HCT116 (cell line): Measurements from ENCODE around the gene DNAJC6. TPM values are rescaled to one million over a fixed set of nuclear protein-coding genes. Genes with fewer than 3 reads are reported as not detected.

Experiments used
- ATAC-seq: fragments of 200-7000 bp; cut with Tn5 transposase; 2 replicates; pipeline ENCODE4 v1.9.1; 2020; ENCODE audit warnings: mild to moderate bottlenecking, moderate library complexity
- BruUV-seq: library from RNA; stranded (reverse); fragments of 400-500 nt; replicated peaks from 2 replicates; lab custom pipeline; 2021; lab: Mats Ljungman, UMichigan
- CTCF ChIA-PET: fragments of 300-600 bp; sonication (Branson Sonifier 250); formaldehyde crosslinking; loops from one replicate; lab custom pipeline; 2021; ENCODE audit warnings: antibody characterized with exemption; lab: Charles Lee
- POLR2A ChIA-PET: fragments of 300-600, 350-600 bp; sonication (Branson Sonifier 250); formaldehyde crosslinking; loops from one replicate; lab custom pipeline; 2021; ENCODE audit warnings: antibody characterized with exemption; lab: Charles Lee
- RAD21 ChIA-PET, 2 experiments: fragments of 300-600 bp; sonication (Branson Sonifier 250); formaldehyde crosslinking; loops; one replicate each; lab custom pipeline; 2023; ENCODE audit warnings: low total read pairs in 2 of 2; ENCODE audit not compliant: uncharacterized antibody in 2 of 2, unreplicated experiment in 2 of 2, low non-redundant PET in 1 of 2; lab: Charles Lee
- DNase-seq: peaks from one replicate; pipeline ENCODE4 v3.0.0-alpha.2; 2010; ENCODE audit warnings: low read depth, low spot score
- H2AFZ ChIP-seq: fragments of 200-600 bp; shearing (Covaris generic), sonication (generic); 2 replicates; pipeline ENCODE4 v1.6.1; 2017; ENCODE audit warnings: low read depth, mixed run types, mixed read lengths, antibody characterized with exemption, low read length; ENCODE audit not compliant: poor library complexity, severe bottlenecking
- H3K27ac ChIP-seq: 2 replicates; pipeline ENCODE4 v1.5.1; 2012; ENCODE audit warnings: low read depth, low read length
- H3K27me3 ChIP-seq: fragments of 200-600 bp; sonication (generic); 2 replicates; pipeline ENCODE4 v1.6.1; 2016; ENCODE audit warnings: mixed run types, low read length, mixed read lengths; ENCODE audit not compliant: insufficient read depth
- H3K36me3 ChIP-seq, 2 experiments: fragments of 200-500 bp in 1 of 2; fragments of 200-600 bp in 1 of 2; sonication (Bioruptor generic) in 1 of 2; sonication (generic) in 1 of 2; 2 replicates each; pipeline versions ENCODE4 v1.5.1 to v1.6.1; 2014 to 2016; ENCODE audit warnings: low read length in 2 of 2, inconsistent platforms in 1 of 2, mixed read lengths in 1 of 2, mixed run types in 1 of 2; ENCODE audit not compliant: insufficient read depth in 2 of 2, control insufficient read depth in 1 of 2
- H3K4me1 ChIP-seq, 2 experiments: fragments of 200-600 bp in 1 of 2; sonication (generic) in 1 of 2; 2 replicates each; pipeline versions ENCODE4 v1.5.1 to v1.6.1; 2012 to 2017; ENCODE audit warnings: low read length in 2 of 2, inconsistent platforms in 1 of 2, mild to moderate bottlenecking in 1 of 2, mixed read lengths in 1 of 2, mixed run types in 1 of 2, moderate library complexity in 1 of 2; ENCODE audit not compliant: insufficient read depth in 2 of 2, control insufficient read depth in 1 of 2
- H3K4me2 ChIP-seq: fragments of 200-600 bp; sonication (generic); 2 replicates; pipeline ENCODE4 v1.6.1; 2017; ENCODE audit warnings: mixed run types, low read length, mixed read lengths
- H3K4me3 ChIP-seq, 2 experiments: fragments of 200-600 bp in 1 of 2; sonication (generic) in 1 of 2; replicated peaks in 1 of 2; 2 replicates each; pipeline ENCODE4 v1.5.1; 2011 to 2016; ENCODE audit warnings: low read length in 2 of 2, control low read depth in 1 of 2, low read depth in 1 of 2, mild to moderate bottlenecking in 1 of 2, mixed read lengths in 1 of 2, mixed run types in 1 of 2
- H3K79me2 ChIP-seq: fragments of 200-600 bp; sonication (generic); 2 replicates; pipeline ENCODE4 v1.6.1; 2017; ENCODE audit warnings: mild to moderate bottlenecking, mixed run types, low read length, moderate library complexity, mixed read lengths; ENCODE audit not compliant: insufficient read depth
- H3K9ac ChIP-seq: fragments of 200-600 bp; sonication (generic); 2 replicates; pipeline ENCODE4 v1.6.1; 2016; ENCODE audit warnings: low read length, mixed read lengths
- H3K9me2 ChIP-seq: fragments of 200-600 bp; sonication (generic), shearing (Covaris generic); 2 replicates; pipeline ENCODE4 v1.6.1; 2017; ENCODE audit warnings: mixed run types, mild to moderate bottlenecking, moderate library complexity; ENCODE audit not compliant: insufficient read depth
- H3K9me3 ChIP-seq, 2 experiments: fragments of 200-500 bp in 1 of 2; fragments of 200-600 bp in 1 of 2; sonication (Bioruptor generic) in 1 of 2; sonication (generic) in 1 of 2; 2 replicates each; pipeline ENCODE4 v1.6.1; 2014 to 2017; ENCODE audit warnings: low read length in 2 of 2, mixed read lengths in 2 of 2, inconsistent platforms in 1 of 2, low read depth in 1 of 2, mild to moderate bottlenecking in 1 of 2, mixed run types in 1 of 2, moderate library complexity in 1 of 2; ENCODE audit not compliant: control insufficient read depth in 1 of 2, insufficient read depth in 1 of 2
- H4K20me1 ChIP-seq: fragments of 200-600 bp; sonication (generic), shearing (Covaris generic); 2 replicates; pipeline ENCODE4 v1.6.1; 2017; ENCODE audit warnings: mixed run types, mild to moderate bottlenecking, moderate library complexity; ENCODE audit not compliant: insufficient read depth
- EGR1 ChIP-seq: IDR thresholded peaks from 2 replicates; pipeline ENCODE4 v1.6.1; 2012; ENCODE audit warnings: low read depth
- ELF1 ChIP-seq: IDR thresholded peaks from 2 replicates; pipeline ENCODE4 v1.6.1; 2012; ENCODE audit warnings: low read depth, borderline replicate concordance
- EZH2phosphoT487 ChIP-seq: fragments of 200-600 bp; IDR thresholded peaks from 2 replicates; pipeline ENCODE4 v1.6.1; 2018; ENCODE audit warnings: antibody characterized with exemption, borderline replicate concordance
- JUND ChIP-seq: IDR thresholded peaks from 2 replicates; pipeline ENCODE4 v1.6.1; 2012
- SIN3A ChIP-seq: IDR thresholded peaks from 2 replicates; pipeline ENCODE4 v1.6.1; 2012; ENCODE audit warnings: low read depth
- SP1 ChIP-seq: IDR thresholded peaks from 2 replicates; pipeline ENCODE4 v1.6.1; 2012; ENCODE audit warnings: low read depth
- ZNF274 ChIP-seq: fragments of 200-500 bp; sonication (Bioruptor generic); IDR thresholded peaks from 2 replicates; pipeline ENCODE4 v1.6.1; 2014; ENCODE audit warnings: mild to moderate bottlenecking, low read depth, low read length, inconsistent platforms
- intact Hi-C: fragments of 100-400 bp; cut with micrococcal nuclease; formaldehyde crosslinking; loops from 2 replicates; pipeline ENCODE4 v1.10.0; 2022
- total RNA-seq: library from RNA; stranded (reverse); gene quantifications from one replicate; pipeline ENCODE4 v1.2.1, GENCODE V29; 2021; ENCODE audit not compliant: unreplicated experiment
- TF ChIP-seq, protein P1 (sequence below): IDR thresholded peaks from 2 replicates; pipeline ENCODE4 v1.6.1; 2012
- TF ChIP-seq, protein P2 (sequence below): IDR thresholded peaks from 2 replicates; pipeline ENCODE4 v1.6.1; 2011; ENCODE audit warnings: mild to moderate bottlenecking, low read length, moderate library complexity; ENCODE audit not compliant: insufficient replicate concordance; ENCODE audit errors: extremely low read depth
- TF ChIP-seq, protein P3 (sequence below): IDR thresholded peaks from 2 replicates; pipeline ENCODE4 v1.6.1; 2012; ENCODE audit warnings: low read depth

The DNAJC6 gene
- total RNA-seq, 1 experiment from 2014 or later: 9.0 TPM

DNA sequence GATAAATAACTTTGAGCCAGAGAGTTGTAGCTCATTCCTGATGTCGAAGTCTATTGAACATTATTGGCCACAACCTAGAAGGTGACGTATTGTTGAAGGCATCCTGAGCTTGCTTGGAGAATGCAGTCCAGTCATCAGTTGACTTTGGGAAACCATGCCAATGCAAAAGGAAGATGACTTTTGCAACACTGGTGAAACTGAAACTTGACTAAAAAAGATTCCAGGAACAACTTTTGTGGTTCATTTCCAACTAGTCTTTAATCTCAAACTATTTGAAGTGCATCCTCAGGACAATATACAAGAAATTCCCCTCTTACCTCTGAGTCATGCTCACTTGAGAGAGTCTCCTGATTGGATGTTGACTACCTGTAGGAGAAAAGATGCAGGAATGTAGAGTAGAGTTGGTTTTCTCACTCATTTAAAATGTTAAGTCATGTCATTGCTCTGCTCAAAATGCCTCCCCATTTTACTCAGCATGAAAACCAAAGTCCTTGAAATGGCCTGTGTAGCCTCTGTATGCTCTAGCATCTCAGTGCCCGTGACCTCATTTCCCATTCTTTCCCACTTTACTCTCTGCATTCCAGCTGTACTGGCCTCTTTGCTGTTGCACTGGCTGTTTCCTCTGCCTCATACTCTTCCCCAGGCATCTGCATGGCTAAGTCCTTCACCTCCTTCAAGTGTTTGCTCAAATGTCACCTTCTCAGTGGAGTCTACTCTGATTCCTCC lies 86.7 kb downstream of the DNAJC6 start:
- no peaks in the 10 kb centered on the region for H4K20me1 ChIP-seq
- H3K9me3 ChIP-seq: no peaks in the 10 kb centered on the region
- ChIA-PET CTCF (no interaction called here), POLR2A (no interaction called here), RAD21 (no interaction called here)
- no TSS peak for BruUV-seq
- ATAC-seq: no peak
- H2AFZ ChIP-seq: no peak overlapping the region
- H3K4me3 ChIP-seq: no peak overlapping the region
- H3K9me2 ChIP-seq: no peaks in the 10 kb centered on the region
- no peaks in the 10 kb centered on the region for H3K36me3 ChIP-seq
- no peaks in the 10 kb centered on the region for H3K27me3 ChIP-seq
- H3K4me1 ChIP-seq: no peaks in the 10 kb centered on the region
- no peak overlapping the region for H3K27ac ChIP-seq
- intact Hi-C loops: no loop called here
- no peaks in the 10 kb centered on the region for H3K79me2 ChIP-seq
- H3K4me2 ChIP-seq: no peak overlapping the region
- H3K9ac ChIP-seq: no peak overlapping the region
- TF ChIP-seq EZH2phosphoT487: no peak
- TF ChIP-seq SP1: no peak
- TF ChIP-seq, protein P1, sequence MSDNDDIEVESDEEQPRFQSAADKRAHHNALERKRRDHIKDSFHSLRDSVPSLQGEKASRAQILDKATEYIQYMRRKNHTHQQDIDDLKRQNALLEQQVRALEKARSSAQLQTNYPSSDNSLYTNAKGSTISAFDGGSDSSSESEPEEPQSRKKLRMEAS: no peak
- TF ChIP-seq EGR1: no peak
- no peak for TF ChIP-seq JUND
- TF ChIP-seq, protein P2, sequence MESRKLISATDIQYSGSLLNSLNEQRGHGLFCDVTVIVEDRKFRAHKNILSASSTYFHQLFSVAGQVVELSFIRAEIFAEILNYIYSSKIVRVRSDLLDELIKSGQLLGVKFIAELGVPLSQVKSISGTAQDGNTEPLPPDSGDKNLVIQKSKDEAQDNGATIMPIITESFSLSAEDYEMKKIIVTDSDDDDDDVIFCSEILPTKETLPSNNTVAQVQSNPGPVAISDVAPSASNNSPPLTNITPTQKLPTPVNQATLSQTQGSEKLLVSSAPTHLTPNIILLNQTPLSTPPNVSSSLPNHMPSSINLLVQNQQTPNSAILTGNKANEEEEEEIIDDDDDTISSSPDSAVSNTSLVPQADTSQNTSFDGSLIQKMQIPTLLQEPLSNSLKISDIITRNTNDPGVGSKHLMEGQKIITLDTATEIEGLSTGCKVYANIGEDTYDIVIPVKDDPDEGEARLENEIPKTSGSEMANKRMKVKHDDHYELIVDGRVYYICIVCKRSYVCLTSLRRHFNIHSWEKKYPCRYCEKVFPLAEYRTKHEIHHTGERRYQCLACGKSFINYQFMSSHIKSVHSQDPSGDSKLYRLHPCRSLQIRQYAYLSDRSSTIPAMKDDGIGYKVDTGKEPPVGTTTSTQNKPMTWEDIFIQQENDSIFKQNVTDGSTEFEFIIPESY: no peak
- TF ChIP-seq SIN3A: no peak
- TF ChIP-seq, protein P3, sequence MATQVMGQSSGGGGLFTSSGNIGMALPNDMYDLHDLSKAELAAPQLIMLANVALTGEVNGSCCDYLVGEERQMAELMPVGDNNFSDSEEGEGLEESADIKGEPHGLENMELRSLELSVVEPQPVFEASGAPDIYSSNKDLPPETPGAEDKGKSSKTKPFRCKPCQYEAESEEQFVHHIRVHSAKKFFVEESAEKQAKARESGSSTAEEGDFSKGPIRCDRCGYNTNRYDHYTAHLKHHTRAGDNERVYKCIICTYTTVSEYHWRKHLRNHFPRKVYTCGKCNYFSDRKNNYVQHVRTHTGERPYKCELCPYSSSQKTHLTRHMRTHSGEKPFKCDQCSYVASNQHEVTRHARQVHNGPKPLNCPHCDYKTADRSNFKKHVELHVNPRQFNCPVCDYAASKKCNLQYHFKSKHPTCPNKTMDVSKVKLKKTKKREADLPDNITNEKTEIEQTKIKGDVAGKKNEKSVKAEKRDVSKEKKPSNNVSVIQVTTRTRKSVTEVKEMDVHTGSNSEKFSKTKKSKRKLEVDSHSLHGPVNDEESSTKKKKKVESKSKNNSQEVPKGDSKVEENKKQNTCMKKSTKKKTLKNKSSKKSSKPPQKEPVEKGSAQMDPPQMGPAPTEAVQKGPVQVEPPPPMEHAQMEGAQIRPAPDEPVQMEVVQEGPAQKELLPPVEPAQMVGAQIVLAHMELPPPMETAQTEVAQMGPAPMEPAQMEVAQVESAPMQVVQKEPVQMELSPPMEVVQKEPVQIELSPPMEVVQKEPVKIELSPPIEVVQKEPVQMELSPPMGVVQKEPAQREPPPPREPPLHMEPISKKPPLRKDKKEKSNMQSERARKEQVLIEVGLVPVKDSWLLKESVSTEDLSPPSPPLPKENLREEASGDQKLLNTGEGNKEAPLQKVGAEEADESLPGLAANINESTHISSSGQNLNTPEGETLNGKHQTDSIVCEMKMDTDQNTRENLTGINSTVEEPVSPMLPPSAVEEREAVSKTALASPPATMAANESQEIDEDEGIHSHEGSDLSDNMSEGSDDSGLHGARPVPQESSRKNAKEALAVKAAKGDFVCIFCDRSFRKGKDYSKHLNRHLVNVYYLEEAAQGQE: no peak
- TF ChIP-seq ELF1: no peak
- no peak for TF ChIP-seq ZNF274
- no peak for DNase-seq
